Measurements from ENCODE around the gene GPD1L.

GRCh38 chr3:32195995-32196540 lies 89.6 kb downstream of the GPD1L start:
- no peak for TF ChIP-seq RARB (CRISPR knock-in tag; IDR thresholded peaks at IDR 0.05)
- TF ChIP-seq CSRNP3 (CRISPR knock-in tag; IDR thresholded peaks at IDR 0.05) = no peak
- no peak for TF ChIP-seq PATZ1 (CRISPR knock-in tag; IDR thresholded peaks at IDR 0.05; ENCODE audit: borderline replicate concordance)
- no peak for TF ChIP-seq TSHZ2 (CRISPR knock-in tag; IDR thresholded peaks at IDR 0.05)
- no peak for TF ChIP-seq CREB5 (CRISPR knock-in tag; IDR thresholded peaks at IDR 0.05; ENCODE audit: low read depth)
- no peak for TF ChIP-seq TCF4 (CRISPR knock-in tag; IDR thresholded peaks at IDR 0.05; ENCODE audit: borderline replicate concordance)
- no peak for TF ChIP-seq ZC3H10 (CRISPR knock-in tag; IDR thresholded peaks at IDR 0.05)
- TF ChIP-seq ARNTL (CRISPR knock-in tag; IDR thresholded peaks at IDR 0.05; ENCODE audit: borderline replicate concordance, low read depth) = no peak
- TF ChIP-seq SNAI2 (CRISPR knock-in tag; IDR thresholded peaks at IDR 0.05) = no peak
- TF ChIP-seq OSR1 (CRISPR knock-in tag; IDR thresholded peaks at IDR 0.05) = no peak
- TF ChIP-seq ZFP3 (CRISPR knock-in tag; IDR thresholded peaks at IDR 0.05) = no peak
- TF ChIP-seq ZFP30 (CRISPR knock-in tag; IDR thresholded peaks at IDR 0.05) = no peak

Measured in SK-N-SH treated with all-trans-retinoic acid at 6 μM for 48 hours (cell line).